Measurements from ENCODE around the gene PEPD.

The PEPD gene

DNA sequence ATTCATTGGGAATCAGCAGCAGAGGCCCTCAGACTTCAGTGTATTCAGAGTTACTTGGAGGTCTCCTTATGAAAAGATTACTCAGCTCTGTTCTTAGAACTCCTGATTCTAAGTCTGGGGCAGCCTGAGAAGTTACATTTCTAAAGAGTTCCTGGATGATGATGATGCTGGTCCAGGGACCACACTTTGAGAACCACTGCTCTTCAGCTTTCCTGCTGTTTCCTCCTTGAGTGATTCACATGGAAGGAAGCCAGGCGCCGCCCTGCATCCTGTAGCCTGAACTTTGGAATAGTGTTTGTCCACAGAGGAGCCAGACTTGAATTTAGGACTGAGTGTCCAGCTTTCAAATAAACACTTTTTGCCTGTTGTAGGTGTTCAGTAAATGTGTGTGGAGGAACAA, 145.2 kb downstream of the PEPD start:
- DNase-seq = no peak

DNA sequence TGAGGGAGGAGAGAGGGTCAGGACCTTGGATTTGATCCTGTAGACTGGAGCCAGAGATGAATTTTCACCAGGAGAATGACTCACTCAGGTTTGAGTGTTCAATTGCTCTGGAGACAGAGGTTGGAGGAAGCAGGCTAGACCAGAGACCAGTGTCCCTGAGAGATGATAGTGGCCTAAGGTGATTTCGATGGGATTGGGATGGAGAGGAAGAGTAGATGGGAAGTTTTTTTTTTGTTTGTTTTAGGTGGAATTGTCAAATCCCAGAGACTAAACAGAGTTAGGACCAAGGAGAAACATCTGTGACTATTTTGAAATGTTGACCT, 145.8 kb downstream of the PEPD start:
- DNase-seq = no peak

- DNase-seq = no peak
These were observed 146.3 kb downstream of the PEPD start for GRCh38 chr19:33375156-33375836.

DNA sequence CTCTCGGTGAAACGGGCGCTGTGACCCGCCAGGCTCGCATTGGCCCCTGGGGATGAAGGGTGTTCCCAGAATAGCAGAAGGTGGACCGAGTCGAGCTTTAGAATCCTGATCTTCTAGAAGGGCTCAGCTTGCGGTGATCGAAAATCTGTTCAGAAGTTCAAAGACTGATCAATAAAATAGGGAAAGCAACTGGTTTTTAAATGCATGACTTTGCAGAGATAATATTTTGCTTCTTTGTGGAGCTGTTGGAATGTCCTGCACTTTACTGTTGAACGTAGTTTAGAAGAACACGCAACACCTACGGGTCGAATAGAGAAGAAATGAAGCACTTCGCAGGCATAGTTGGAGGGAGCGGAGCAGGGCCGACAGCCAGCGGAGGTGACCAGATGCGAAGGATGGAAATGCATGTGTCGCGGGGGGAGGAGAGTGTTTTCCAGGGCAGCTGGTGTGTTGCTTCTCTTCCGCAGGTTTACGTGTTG, 147.3 kb downstream of the PEPD start:
- no peak for DNase-seq

GRCh38 chr19:33373453-33374235, 147.9 kb downstream of the PEPD start, which contains the start of gene CEBPG:
Gene CEBPG (plus strand): TSS chr19:33373709. CDS start chr19:33379240, 5,531 bp downstream.
- DNase-seq = peak; percentile 87

- DNase-seq = no peak
These were observed 150.8 kb downstream of the PEPD start for GRCh38 chr19:33370783-33371182.

DNA sequence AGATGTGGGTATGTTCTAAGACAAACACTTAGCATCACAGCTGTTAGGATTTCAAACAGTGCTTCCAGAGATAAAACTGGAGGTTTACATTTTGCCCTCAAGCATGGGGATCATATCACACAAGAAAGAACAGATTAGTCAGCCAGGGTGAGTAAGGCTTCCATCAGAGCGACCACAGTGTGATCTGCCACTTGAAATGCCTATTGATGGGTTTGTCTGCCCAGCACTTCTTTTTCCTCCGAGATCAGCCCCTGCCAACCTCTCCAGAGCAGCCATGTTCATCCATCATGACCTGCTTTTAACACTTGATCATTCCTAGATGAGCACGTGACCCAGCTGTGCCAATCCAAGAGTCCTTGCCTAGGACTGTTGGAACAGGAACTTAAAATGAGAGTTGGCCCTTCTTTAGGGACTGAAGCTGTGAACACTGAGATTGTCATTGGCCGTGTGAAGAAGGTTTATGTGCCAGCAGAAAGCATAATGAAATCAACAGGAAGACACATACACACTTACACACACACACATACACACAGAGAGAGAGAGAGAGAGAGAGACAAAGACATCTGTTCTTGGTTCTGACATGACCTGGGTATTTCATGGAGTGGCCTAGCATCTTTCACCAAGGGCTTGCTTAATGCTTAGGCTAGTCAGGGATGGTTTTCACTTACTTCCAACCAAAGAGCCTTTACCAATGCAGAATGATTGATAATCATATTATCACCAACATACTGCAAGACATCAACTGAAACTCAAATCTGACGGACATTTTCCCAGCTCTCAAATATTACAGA, 153.3 kb downstream of the PEPD start:
- DNase-seq = no peak

GRCh38 chr19:33366897-33367296, 154.7 kb downstream of the PEPD start:
- no peak for DNase-seq

- no peak for DNase-seq
These were observed 155.5 kb downstream of the PEPD start for GRCh38 chr19:33366127-33366526.

- DNase-seq = no peak
These were observed 155.9 kb downstream of the PEPD start for GRCh38 chr19:33365691-33366090.

GRCh38 chr19:33363476-33363875, 158.1 kb downstream of the PEPD start:
- DNase-seq = no peak

- no peak for DNase-seq
These were observed 158.9 kb downstream of the PEPD start for GRCh38 chr19:33362508-33363228.

DNA sequence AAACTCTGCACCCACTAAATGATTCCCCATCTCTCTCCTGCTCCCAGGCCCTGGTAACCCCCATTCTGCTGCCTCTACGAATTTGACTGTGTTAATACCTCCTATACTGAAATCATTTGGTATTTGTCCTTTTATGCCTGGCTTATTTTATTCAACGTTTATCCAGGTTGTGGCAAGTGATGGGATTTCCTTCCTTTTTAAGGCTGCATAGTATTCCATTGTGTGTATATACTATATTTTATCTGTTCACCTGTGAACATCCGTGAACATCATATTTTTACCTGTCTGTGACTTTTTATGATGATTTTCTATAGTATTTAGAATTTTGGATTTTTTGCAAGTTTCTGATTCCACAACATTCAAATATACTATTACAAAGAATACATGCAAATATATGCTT, 162.0 kb downstream of the PEPD start:
- no peak for DNase-seq

DNA sequence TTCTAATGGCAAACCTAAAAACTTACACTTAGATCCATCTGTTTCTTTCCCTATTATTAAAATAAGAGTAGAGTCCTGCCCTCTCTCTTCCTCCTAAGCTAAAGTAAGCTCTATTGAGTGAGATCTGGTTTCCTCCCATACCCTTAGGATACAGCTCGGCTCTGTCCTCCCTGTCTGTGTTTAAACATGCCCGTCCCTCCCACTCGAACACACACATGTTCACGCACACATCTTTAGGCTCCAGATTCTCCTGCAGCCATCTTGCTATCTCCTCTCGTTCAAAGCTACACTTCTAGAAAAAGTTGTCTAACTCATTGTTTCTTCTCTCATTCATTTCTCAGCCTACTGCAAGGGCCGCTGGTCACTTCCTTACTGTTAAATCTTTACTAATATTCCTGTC, 163.2 kb downstream of the PEPD start:
- DNase-seq = no peak

DNA sequence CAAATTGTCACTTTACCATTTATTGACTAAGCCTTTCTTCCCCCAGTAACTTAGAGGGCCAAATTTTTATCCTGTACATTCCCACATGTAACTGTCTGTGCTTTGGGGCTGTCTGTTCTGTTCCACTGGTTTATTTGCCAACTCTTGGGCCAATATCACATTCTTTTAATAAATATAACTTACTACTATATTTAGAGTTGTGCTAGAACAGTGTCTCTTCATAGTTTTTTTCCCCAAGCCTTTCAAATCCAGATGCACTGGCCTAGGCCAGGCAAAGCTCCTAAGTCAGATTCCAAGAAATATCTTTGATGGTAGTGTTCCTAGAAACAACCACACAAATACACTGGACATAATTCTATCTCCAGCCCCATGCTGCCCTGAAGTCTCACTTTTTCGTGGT, 164.0 kb downstream of the PEPD start:
- no peak for DNase-seq

- DNase-seq = no peak
These were observed 166.1 kb downstream of the PEPD start for GRCh38 chr19:33355535-33355934.

- no peak for DNase-seq
These were observed 170.9 kb downstream of the PEPD start for GRCh38 chr19:33350538-33351309.

DNA sequence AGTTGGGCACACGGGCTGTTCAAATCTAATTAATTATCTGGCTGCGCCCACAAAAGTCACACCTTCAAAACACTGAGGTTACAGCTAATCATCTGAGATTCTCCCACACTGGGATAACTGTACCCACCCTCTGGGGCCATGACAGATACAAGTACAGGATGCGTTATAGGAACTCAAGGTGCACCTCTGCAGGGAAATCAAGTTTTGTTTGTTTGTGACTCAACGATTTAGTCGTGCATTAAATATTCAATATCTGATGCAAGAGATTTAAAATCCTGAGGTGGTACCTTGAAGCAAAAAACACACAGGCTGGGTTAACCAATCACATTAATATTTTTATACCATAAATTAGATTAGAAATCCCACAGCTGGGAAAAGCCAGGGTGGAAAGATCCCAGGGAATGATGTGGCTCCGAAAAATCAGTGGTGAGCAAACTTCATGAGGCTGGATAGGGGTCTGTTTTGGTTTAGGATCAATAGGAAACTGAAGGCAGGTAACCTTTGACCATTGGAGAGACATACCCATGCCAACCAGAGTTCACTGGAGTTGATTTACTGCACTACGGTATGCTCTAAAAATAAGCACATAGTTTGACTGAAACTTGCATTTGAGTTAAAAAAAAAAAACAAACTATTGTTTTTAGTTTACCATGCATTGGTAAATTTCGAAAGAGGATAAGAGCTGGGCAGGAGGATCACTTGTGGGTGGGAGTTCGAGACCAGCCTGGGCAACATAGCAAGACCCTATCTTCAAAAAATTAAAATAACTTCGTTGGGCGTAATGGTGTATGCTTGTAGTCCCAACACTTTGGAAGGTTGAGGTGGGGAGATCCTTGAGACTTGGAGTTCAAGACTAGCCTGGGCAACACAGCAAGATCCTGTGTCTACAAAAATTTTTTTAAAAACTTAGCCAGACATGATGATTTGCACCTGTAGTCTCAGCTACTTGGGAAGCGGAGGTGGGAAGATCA, 172.0 kb downstream of the PEPD start:
- DNase-seq = no peak

DNA sequence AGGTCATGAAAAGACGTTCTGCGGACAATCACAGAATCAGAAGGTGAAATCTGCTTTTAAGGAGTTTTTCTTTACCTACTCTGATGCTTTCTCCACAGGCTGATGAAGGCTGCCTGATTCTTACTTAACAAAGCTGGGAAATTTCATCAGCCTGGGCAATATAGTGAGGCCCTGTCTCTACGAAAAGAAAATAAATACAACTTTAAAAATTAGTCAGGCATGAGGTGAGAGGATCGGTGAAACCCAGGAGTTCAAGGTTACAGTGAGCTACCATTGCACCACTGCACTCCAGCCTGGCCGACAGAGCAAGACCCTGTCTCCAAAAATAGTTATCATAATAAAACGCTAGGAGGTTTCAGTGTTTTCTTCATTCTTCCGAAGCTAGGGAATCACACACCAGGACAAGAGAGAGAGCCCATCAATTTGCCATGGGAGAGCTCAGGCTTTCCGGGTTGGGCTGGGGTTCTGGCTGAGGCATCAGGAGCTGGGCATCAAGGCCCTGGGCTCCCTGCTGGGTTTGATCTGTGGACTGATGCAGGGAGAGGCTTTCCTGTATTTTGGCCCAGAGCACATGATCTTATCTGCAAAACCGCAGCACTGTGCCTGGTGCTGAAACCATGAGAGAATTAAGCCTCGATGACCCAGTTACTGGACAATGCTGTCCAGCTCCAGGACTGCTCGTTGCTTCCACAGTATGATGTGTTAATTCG, 173.1 kb downstream of the PEPD start:
- no peak for DNase-seq

GRCh38 chr19:33347300-33347699, 174.3 kb downstream of the PEPD start:
- DNase-seq = no peak
